Smooth muscle cell (in vitro differentiated cells): Measurements from ENCODE around the gene PNPLA7. TPM values are rescaled to one million over a fixed set of nuclear protein-coding genes. Genes with fewer than 3 reads are reported as not detected.

Source experiments
- DNase-seq: peaks from one replicate; lab custom pipeline; 2025; ENCODE audit not compliant: unreplicated experiment; lab: John Stamatoyannopoulos, UW
- H2AFZ ChIP-seq: fragments of 200-600 bp; sonication (generic); 2 replicates; pipeline ENCODE4 v1.6.0; 2016; ENCODE audit warnings: antibody characterized with exemption, low read depth, mild to moderate bottlenecking
- H3F3A ChIP-seq: fragments of 200-600 bp; sonication (generic); 2 replicates; pipeline ENCODE4 v1.6.0; 2017; ENCODE audit warnings: antibody characterized with exemption, low read depth
- H3K27ac ChIP-seq: fragments of 200-600 bp; sonication (generic); 2 replicates; pipeline ENCODE4 v1.5.1; 2016; ENCODE audit warnings: low read depth, mild to moderate bottlenecking
- H3K27me3 ChIP-seq: fragments of 200-600 bp; sonication (generic); 2 replicates; pipeline ENCODE4 v1.6.1; 2016; ENCODE audit warnings: low read depth, mild to moderate bottlenecking
- H3K36me3 ChIP-seq: fragments of 200-600 bp; sonication (generic); 2 replicates; pipeline ENCODE4 v1.5.1; 2016; ENCODE audit warnings: low read depth
- H3K4me1 ChIP-seq: fragments of 200-600 bp; sonication (generic); 2 replicates; pipeline ENCODE4 v1.5.1; 2016; ENCODE audit warnings: low read depth
- H3K4me2 ChIP-seq: fragments of 200-600 bp; sonication (generic); 2 replicates; pipeline ENCODE4 v1.6.0; 2016; ENCODE audit warnings: mild to moderate bottlenecking
- H3K4me3 ChIP-seq: fragments of 200-600 bp; sonication (generic); 2 replicates; pipeline ENCODE4 v1.5.1; 2016; ENCODE audit warnings: mild to moderate bottlenecking
- H3K79me2 ChIP-seq: fragments of 200-600 bp; sonication (generic); 2 replicates; pipeline ENCODE4 v1.6.0; 2016; ENCODE audit warnings: low read depth, mild to moderate bottlenecking
- H3K9ac ChIP-seq: fragments of 200-600 bp; sonication (generic); 2 replicates; pipeline ENCODE4 v1.6.0; 2016; ENCODE audit warnings: low read depth
- H3K9me3 ChIP-seq: fragments of 200-600 bp; sonication (generic); replicated peaks from 2 replicates; pipeline ENCODE4 v1.5.1; 2016; ENCODE audit warnings: low read depth
- H4K20me1 ChIP-seq: fragments of 200-600 bp; sonication (generic); 2 replicates; pipeline ENCODE4 v1.6.0; 2016; ENCODE audit warnings: low read depth
- CTCF ChIP-seq: fragments of 200-600 bp; sonication (generic); IDR thresholded peaks from 2 replicates; pipeline ENCODE4 v1.5.1; 2017; ENCODE audit warnings: borderline replicate concordance, mild to moderate bottlenecking, antibody characterized with exemption; ENCODE audit not compliant: insufficient read depth, poor library complexity, severe bottlenecking
- WGBS: methylation state at CpG from one replicate; pipeline ENCODE4 v1.1.7; 2016; ENCODE audit warnings: low lambda C conversion rate; 5-methylcytosine and 5-hydroxymethylcytosine counted together
- polyA plus RNA-seq: library from polyadenylated mRNA; unstranded; fragments of >200 nt; fragmentation: Nextera tagmentation; extraction: Ambion mirVana; gene quantifications from 2 replicates; pipeline ENCODE4 v1.2.1, GENCODE V29; 2016
- total RNA-seq: library from RNA; depleted of rRNA; stranded (reverse); fragments of >200 nt; gene quantifications from 2 replicates; pipeline ENCODE4 v1.2.3, GENCODE V29; 2014

Gene PNPLA7
- total and polyA plus RNA-seq, 2 experiments from 2014 or later = 0.46 to 0.67 TPM

- no peaks in the 10 kb centered on the region for H3K79me2 ChIP-seq
- H3K27me3 ChIP-seq = no peaks in the 10 kb centered on the region
- no peak for DNase-seq
- H3K36me3 ChIP-seq = no peaks in the 10 kb centered on the region
- no peak for TF ChIP-seq CTCF
- H3F3A ChIP-seq = no peaks in the 10 kb centered on the region
- no peak overlapping the region for H2AFZ ChIP-seq
- no peak overlapping the region for H3K4me3 ChIP-seq
- peak overlapping the region; percentile 53 for H3K27ac ChIP-seq
- no peaks in the 10 kb centered on the region for H3K9me3 ChIP-seq
- H3K9ac ChIP-seq = no peak overlapping the region
- no peak overlapping the region for H3K4me2 ChIP-seq
- WGBS = 88% methylated on average over 22 of the region's 27 CpGs
- no peaks in the 10 kb centered on the region for H3K4me1 ChIP-seq
- H4K20me1 ChIP-seq = no peaks in the 10 kb centered on the region
These were observed 65.5 kb downstream of the PNPLA7 start for GRCh38 chr9:137484551-137485315.

GRCh38 chr9:137482094-137482781, 68.0 kb downstream of the PNPLA7 start:
- Histone ChIP-seq H3K36me3 (no peaks in the 10 kb centered on the region), H3F3A (no peaks in the 10 kb centered on the region), H3K27ac (no peak overlapping the region), H2AFZ (no peak overlapping the region), H3K9me3 (no peaks in the 10 kb centered on the region), H3K4me1 (no peaks in the 10 kb centered on the region), H3K27me3 (no peaks in the 10 kb centered on the region), H3K9ac (no peak overlapping the region), H3K4me3 (no peak overlapping the region), H4K20me1 (no peaks in the 10 kb centered on the region), H3K4me2 (no peak overlapping the region), H3K79me2 (no peaks in the 10 kb centered on the region)
- DNase-seq = no peak
- 68% methylated on average over 26 of the region's 26 CpGs for WGBS
- no peak for TF ChIP-seq CTCF

GRCh38 chr9:137480686-137481683, 69.2 kb downstream of the PNPLA7 start:
- Histone ChIP-seq H3K4me3 (no peak overlapping the region), H3K4me1 (no peaks in the 10 kb centered on the region), H3K36me3 (no peaks in the 10 kb centered on the region), H2AFZ (no peak overlapping the region), H3K79me2 (no peaks in the 10 kb centered on the region), H3F3A (no peaks in the 10 kb centered on the region), H3K27ac (no peak overlapping the region), H3K9me3 (peaks cover under 1% of the 10 kb centered on the region), H4K20me1 (no peaks in the 10 kb centered on the region), H3K9ac (no peak overlapping the region), H3K4me2 (no peak overlapping the region), H3K27me3 (no peaks in the 10 kb centered on the region)
- no peak for DNase-seq
- 97% methylated on average over 38 of the region's 38 CpGs for WGBS
- TF ChIP-seq CTCF = no peak
